MV-4-11 (cell line): Measurements from ENCODE around the gene VWF.
"Not testable (repeated sequence)": the region's sequence is repeated elsewhere in the genome, so short reads cannot be mapped to it uniquely, and the experiment has no call there.

Experiments used
- DNase-seq: peaks from one replicate; lab custom pipeline; 2025; lab: John Stamatoyannopoulos, UW

Gene VWF

DNA sequence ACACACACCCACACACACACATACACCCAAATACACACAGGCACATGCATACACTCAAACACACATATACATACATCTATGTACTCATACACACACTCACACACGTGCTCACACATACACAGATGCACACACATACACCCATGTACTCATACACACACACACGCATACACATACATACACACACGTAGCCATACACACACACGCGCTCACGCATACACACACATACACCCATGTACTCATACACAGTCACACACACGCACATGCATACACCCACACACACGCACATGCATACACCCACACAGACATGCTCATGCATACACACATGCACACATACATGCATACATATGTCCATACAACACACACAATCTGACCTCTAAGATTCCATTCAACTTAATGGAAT is 91.7 kb downstream of the VWF start:
- DNase-seq: no peak

DNA sequence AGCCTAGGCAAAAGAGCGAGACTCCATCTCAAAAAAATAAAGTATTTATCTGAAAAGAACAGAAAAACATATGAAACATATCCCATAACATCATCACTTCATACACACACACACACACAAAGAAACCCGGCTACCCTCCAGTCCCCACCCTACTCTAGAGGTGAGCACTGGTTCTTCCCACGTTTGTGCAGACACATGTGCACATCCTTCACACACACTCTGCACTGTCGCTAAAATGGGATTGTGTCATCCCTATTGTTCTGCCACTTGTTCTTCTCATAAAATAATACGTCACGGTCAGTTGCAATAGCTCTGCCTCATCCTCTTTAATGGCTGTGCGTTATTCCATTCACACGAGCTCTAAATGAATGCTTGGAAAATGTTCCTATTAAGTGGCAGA is 93.5 kb downstream of the VWF start:
- no peak for DNase-seq

DNA sequence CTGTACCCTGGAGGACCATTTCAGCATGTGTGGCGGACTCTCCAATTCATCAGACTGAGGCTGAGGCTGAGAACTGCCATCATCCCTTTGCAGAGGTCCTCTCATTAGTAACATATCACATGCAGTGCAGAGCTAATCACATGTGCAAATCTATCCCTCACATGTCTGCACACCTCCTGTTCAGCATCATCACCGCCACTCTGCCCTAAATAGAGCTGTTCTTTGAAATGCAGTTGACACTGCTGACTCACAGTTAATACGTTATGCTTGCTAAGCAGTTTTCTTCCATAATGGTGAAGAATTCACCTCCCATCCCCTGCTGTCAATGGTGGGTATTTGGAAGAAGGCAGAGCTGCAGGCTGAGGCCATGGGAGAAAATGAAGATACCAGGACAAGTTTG is 94.4 kb downstream of the VWF start:
- no peak for DNase-seq

DNA sequence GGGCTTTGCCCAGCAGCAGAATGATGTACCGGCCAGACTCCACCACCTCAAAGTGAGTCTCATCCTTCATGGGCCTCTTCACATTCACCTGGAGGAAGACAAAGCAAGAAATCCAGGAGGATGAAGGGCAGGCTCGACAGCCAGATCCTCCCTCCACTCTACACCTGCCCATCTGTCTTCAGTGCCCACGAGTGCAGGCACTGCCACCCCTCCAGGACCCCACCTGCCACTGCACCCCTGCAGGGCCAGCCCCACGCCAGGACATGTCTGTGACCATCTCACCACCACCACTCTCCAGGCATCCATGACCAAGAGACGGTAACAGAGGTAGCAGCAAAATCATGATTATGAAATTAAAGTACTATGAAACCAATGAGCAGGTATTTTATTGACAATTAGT is 95.1 kb downstream of the VWF start:
- DNase-seq: no peak

DNA sequence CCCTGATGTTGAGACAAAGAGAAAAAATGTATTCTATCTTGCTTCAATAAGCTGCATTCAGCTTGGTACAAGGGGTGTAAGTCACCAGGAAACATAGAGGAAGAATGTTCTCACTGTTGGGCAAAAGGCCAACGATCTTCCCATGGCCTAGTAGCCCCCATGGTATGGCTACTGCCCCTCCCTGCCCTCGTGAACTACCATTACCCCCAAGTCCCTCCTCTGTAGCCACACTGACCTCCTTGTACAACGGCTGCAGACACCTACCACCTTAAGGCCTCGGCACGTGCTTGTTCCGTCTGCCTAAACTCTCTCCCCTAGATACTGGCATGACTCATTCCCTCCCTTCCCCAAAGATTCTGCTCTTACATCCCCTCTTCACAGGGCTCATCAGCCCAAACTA is 97.5 kb downstream of the VWF start:
- DNase-seq: no peak

DNA sequence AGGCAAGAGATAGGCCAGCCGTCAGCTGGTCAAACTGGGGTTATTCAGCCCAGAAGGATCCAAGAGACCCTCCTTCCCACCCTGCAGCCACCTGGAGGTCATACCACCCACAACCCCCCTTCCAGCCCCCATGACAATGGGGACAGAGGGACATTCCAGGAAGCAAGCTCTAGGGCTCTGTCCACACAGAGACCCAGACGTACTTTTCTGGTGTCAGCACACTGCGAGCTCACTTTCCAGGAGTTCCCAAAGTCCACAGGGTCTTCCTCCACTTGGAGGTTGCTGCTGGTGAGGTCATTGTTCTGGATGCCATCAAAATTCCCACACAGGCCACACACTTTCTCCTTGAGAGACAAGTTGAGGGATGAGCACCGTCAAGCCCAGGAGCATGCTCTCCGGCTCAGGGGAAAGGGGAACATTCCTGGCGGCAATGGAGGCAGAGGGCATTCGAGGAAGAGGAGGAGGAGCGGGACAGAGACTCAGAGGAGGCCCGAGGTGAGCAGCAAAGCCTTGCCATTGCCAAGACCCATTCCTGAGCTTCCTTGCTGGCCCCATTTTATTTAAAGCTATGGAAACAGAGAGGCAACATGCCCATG is 98.7 kb downstream of the VWF start:
- DNase-seq: not testable (repeated sequence)

DNA sequence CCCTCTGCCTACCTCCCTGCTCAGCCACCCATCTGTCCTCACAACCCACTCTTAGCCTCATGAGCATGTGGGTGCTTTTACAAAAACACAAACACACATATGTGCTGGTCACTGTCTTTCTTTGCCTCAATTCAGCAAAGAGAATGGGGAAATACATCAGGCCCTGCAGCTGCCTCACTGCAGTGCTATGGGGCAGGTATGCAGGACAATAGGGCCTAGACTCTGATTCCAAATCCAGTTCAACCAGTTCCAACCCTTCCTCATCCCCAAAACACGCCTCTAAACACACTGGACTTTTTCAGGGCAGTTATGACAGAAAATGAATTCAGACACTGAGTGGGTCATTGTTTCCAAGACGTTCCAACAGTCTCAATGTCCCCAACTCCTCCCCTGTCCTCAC is 100.4 kb downstream of the VWF start:
- not testable (repeated sequence) for DNase-seq

DNA sequence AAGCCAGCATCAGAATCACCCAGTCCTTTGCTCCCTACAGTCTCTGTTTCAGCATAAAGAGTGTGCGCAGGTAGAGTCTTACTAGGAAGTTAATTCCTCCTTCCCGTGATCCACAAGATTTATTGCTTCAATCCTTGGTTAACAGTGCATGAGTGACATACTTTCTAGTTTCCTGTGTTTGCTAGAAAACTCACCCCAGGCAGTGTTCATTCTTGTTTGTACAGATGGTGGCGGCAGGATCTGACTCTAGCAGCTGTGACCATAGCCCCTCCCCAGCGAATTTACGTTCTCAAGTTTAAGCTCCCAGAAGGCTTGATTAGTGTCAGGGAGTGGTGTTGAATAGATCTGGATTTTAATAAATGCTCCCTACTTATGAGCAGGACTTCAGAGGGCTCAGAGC is 103.5 kb downstream of the VWF start:
- no peak for DNase-seq

DNA sequence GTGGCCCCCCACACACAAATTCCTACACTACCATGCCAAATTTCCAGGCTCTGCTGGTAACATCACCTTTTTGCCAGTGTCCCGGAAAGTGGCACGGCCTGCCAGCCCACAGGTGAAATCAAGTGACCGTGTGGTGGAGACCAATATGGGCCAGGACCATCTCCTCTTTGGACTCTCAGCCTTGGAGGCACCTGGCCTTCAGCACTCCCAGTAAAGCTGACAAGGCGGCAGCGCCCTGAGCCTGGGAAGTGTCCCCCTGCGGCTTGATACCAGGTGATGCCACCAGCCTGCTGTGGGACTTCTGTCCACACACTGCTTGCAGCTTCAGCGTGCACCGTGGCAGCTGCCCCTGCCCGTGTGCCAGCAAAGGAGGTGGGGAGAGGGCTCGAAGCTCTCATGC is 104.0 kb downstream of the VWF start:
- not testable (repeated sequence) for DNase-seq

DNA sequence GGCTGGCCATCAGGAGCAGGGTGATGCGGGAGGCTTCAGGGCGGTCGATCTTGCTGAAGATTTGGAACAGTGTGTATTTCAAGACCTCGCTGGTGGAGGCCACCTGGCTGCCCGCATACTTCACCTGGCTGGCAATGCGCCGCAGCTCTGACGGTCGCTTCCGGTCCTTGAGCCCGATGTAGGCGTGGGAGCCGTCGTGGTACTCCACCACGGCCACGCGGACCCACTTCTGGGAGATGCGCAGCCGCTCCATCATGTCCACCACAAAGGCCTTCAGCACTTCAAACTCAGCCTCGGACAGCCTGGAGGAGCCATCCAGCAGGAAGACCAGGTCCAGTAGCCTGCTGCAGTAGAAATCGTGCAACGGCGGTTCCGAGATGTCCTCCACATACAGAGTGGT is 105.2 kb downstream of the VWF start:
- not testable (repeated sequence) for DNase-seq

DNA sequence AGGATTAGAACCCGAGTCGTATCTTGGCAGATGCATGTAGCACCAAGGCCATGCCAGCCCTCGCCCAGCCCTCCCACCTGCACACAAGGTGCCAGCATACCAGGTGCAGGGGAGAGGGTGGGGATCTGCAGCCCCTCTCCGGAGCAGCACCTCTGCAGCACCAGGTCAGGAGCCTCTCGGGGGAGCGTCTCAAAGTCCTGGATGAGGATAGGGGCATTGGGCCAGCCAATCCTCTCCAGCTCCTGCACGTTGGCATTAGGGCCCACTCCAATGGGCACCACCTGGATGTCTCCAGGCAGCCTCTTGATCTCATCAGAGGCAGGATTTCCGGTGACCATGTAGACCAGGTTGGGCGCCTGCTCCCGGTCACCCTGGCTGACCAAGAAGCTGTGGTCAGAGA is 106.2 kb downstream of the VWF start:
- DNase-seq: no peak

DNA sequence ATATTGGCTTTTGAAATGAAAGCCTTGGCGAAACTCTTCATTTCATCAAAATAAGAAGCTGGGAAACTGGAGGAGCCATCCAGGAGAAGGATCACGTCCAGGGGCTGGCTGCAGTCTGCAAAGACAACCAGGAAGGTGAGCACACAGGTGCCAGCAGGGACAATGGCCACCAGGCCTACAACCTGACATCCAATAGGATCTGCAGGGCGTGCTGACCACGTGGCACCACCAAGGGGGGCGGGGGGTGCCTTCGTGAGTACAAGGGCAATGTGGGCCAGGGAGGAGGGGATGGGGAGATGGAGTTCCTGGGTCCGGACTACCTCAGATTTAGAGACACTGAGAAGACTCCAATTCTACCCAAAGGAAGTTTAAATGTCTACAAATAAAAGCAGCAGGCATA is 107.7 kb downstream of the VWF start:
- no peak for DNase-seq

DNA sequence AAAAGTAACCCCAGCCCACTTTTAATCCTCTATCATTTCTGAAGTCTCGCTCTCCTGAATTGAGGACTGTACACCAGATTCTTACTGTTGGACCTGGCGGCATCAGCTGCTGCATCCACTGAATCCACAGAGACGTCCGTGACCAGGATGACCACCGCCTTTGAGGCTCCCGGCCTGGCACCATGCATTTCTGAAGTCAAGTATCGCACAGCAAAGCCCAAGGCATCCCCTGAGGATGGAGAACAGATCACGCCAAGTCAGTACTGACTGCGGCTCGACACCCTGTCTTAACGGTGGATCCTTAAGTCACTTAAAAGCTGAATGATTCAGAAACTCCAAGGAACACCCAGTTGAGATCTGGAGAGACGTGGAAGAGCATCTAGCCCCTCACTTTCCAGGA is 108.5 kb downstream of the VWF start:
- not testable (repeated sequence) for DNase-seq

DNA sequence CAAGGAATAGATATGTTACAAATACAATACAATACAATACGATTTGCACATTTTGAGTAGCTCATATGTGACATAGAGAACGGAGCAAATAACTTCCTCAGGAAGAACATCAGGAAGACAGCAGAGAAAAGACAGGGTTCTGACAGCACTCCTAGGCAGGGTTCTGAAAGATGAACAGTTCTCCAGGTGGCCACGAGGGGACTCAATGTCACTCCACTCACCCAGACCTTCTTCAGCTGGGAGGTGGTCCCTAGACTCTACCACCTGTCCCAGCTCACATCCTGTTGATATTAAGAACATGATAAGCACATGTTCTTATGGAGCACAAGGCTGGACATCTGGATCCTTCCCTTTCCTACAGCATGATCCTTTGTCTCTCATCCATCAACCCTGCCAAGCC is 109.2 kb downstream of the VWF start:
- not testable (repeated sequence) for DNase-seq

DNA sequence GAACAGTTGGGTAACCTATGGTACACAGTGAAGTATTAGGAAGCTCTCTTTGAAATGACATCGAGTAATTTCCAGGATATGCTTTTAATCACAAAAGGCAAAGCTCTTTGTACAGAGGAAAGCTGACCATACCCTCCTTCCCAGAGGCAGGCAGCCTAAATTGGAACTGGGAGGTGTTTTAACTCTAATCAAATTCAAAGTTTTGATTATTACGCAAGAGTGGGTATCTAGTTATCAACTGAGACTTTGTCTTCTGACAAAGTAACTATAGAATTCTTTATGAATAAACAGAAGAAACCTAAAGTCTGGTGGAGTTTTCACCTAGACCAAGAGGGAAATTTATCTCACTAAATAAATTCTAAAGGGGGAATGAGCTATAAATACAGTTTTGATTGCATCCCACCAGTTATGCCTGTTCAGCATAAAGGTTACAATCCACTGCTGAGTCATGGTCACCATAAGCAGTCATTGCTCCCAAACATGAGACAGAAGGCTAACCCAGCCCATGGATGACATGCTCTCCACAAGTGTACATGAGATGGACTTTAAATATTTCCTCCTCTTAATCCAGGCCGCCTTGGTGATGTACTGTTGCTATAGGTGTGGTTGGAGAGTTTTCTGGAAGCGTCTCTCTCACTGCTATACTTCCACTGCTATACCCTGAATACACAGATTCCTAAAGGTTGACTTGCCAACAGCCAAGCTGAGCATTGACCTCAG is 113.7 kb downstream of the VWF start:
- DNase-seq: not testable (repeated sequence)

DNA sequence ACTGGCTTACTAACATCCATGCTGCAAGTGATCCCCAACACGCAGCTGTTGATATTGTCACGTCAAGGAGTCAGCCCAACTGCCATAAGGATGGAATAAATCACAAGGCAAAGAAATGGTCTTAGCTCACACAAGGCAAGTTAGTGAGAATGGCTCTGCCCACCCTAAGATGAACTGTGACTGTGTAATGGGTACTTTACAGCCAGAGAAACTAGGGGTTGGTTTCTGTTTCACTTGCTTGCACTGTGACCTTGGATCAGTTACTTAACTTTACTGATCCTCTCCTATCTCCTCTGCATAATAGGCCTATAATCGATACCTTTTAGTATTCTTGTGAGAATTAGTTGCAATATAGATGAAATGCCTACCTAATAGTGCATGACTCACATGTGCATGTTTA is 127.2 kb downstream of the VWF start:
- DNase-seq: no peak

DNA sequence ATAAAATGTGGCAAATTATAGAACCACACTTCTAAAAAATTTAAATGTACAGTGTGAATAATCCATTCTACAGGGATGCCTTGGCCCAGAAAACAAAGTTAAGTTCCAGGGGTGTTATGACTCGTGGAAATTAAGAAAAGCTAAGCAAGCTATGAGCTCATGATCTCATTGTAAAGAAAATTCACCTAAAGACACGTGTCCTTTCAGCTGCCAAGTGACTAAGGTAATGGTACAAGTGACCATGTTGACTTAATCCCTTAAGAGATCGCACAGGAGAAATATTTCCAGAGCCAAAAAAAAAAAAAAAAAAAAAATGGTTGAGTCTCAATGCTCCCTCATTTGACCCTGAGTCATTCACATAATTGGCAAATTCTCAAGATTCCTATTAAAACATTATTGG is 128.0 kb downstream of the VWF start:
- DNase-seq: no peak

DNA sequence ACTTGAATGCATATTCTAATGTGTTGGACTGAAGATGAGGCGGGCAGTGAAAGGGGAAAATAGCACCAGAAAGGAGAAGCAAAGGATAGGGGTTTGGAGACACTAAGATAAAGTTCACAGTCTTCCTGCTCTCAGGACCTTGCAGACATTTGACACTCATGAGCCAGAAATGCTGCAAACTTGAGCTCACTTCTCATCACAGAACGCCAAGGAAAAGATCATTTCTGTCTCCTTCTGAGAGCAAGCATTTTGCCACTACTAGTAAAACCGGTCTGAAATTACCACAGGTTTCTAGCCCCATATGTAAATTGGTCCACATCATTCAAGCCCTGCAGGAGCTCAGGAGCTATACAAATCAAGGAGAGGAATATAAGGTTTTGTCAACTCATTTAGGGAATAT is 134.8 kb downstream of the VWF start:
- no peak for DNase-seq

DNA sequence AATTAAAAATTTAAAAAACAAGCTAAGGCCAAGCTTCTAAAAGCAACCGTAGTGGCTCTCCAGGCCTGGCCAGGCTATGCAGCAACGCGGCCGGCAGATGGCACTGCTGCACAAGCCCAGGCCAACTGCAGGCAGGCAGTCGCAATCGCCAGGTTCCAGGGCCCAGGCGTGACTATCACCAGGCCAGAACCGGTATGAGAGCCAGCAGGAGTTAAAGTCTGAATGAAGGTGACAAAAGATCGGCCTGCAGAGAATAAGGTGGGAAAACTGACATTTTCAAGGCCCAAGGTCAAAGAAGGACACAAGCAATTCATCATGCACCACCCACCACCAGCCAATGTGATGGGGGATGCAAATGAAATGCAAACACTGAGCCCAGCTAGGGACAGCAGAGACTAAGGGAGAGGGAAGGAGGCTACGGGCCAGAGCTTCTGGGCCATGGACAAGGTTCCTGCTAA is 135.8 kb downstream of the VWF start:
- DNase-seq: peak; percentile 42

DNA sequence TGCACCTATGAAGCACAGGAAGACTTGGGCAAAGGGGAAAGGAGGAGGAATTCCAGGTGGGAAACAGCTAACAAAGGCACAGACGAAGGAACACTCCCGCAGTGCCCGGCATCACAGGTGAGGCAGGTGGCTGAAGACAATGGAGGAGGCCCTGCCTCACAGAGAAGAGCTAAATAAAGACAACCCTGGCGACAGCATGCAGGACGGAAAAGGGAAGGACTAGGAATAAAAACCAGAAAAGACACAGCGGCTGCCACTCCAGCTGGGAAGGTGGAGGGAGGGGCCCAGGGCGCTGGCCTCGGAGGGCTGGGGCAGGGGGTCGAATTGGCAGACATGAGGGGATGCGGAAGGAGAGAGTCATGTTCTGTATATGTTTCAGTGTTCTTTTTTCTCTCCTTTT is 136.4 kb downstream of the VWF start:
- DNase-seq: no peak

DNA sequence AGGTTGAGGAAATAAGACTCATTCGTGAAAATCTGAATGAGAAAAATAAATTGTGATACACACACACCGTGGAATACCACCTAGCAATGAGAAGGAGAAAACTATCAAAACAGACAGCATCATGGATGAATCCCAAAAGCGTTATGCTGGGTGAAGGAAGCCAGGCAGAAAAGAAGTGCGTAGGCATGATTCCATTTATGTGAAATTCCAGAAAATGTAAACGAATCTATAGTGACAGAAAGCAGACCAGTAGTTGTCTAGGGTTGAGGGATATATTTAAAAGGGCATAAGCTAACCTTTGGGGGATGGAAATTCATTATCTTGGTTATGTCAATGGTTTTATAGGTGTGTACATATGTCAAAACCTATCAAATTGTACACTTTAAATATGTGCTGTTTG is 136.9 kb downstream of the VWF start:
- no peak for DNase-seq

DNA sequence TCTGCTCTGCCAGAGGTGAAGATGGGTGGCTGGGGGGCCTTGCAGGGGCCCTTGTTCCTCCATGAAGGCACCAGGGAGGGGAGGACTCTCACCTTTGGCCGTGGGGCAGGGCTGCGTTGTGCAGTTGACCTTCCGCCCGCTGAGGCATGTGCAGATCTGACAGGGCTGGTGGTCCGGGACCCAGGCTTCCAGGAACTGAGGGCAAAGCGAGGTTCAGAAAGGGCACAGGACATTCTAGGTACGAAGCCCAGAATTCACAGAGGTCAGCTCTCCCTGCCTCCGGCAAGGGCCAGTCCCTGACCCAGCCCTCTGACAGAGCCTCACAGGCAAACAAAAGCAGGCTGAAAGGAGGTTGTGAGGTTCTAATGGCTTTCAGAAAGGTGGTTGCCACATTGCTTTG is 139.0 kb downstream of the VWF start:
- no peak for DNase-seq

DNA sequence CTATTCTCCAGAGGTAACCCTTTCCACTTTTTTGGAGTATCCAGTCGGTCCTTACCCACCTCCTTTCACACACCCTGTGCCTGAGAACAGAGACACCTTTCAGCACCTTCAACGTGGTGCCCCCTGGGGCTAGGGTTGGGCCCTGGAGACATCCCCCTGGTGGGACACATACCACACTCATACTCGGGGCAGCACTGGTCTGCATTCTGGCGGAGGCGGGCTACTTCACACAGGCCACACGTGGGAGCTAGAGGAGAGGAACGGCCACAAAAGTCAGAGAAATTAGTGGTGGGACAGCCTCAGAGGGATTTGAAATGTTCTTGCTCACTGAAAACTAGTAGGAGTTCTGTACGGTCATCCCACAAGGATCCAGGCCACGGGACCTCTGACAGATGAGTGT is 139.6 kb downstream of the VWF start:
- no peak for DNase-seq

DNA sequence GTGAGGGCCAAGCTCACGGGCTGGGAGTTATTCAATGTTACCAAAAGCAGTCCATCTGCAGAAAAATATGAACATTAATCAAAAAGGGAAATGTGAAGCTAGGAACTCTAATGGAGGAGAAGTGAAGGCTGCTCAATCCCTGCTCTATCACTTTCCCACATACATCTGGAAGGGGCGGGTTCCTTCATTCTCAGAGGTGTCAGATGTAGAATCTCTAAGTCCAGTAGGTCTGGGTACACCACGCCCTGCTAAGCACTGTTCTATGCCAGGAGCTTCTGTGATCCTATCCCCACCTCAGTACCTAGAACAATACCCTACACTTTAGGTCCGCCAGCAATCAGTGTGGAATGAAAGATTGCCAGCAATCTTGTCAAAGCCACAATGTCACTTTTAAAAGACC is 142.4 kb downstream of the VWF start:
- no peak for DNase-seq
